Calu3 (cell line): ENCODE data around the gene TMPRSS11F. TPM values are rescaled to one million over a fixed set of nuclear protein-coding genes. Genes with fewer than 3 reads are reported as not detected.

ENCODE experiments used
- BruUV-seq: library from RNA; stranded (reverse); fragments of 400-500 nt; replicated peaks from 2 replicates; lab custom pipeline; 2021; lab: Mats Ljungman, UMichigan
- CTCF ChIA-PET: fragments of 300-600 bp; sonication (Branson Sonifier 250); formaldehyde crosslinking; loops from one replicate; lab custom pipeline; 2022; ENCODE audit warnings: antibody characterized with exemption; lab: Charles Lee
- DNase-seq: peaks from one replicate; pipeline ENCODE4 v3.0.0; 2022
- H3K27ac Mint-ChIP-seq: one replicate; pipeline ENCODE4 v1.8.0; 2022; ENCODE audit warnings: mixed read lengths; ENCODE audit not compliant: unreplicated experiment
- H3K27me3 Mint-ChIP-seq: one replicate; pipeline ENCODE4 v1.8.0; 2022; ENCODE audit warnings: mixed read lengths; ENCODE audit not compliant: unreplicated experiment
- H3K36me3 Mint-ChIP-seq: one replicate; pipeline ENCODE4 v1.8.0; 2022; ENCODE audit warnings: mild to moderate bottlenecking, moderate library complexity, mixed read lengths; ENCODE audit not compliant: insufficient read depth, unreplicated experiment
- H3K4me1 Mint-ChIP-seq: one replicate; pipeline ENCODE4 v1.8.0; 2022; ENCODE audit warnings: mild to moderate bottlenecking, low read depth, mixed read lengths; ENCODE audit not compliant: unreplicated experiment
- H3K4me3 Mint-ChIP-seq: one replicate; pipeline ENCODE4 v1.8.0; 2022; ENCODE audit warnings: mild to moderate bottlenecking, low read depth, moderate library complexity, mixed read lengths; ENCODE audit not compliant: unreplicated experiment
- H3K9me3 Mint-ChIP-seq: one replicate; pipeline ENCODE4 v1.8.0; 2022; ENCODE audit warnings: low read depth, mixed read lengths; ENCODE audit not compliant: unreplicated experiment
- intact Hi-C: fragments of 100-400 bp; cut with micrococcal nuclease; formaldehyde crosslinking; loops from one replicate; pipeline ENCODE4 v1.10.0; 2022; ENCODE audit not compliant: unreplicated experiment
- total RNA-seq: library from RNA; stranded (reverse); gene quantifications from 2 replicates; pipeline ENCODE4 v1.2.3, GENCODE V29; 2022
- TF ChIP-seq, protein P1 (sequence below): fragments of 200-600 bp; IDR thresholded peaks from one replicate; pipeline ENCODE4 v1.8.0; 2022; ENCODE audit warnings: antibody characterized with exemption; ENCODE audit not compliant: unreplicated experiment

TMPRSS11F gene
- total RNA-seq, 1 experiment from 2014 or later = not detected

GRCh38 chr4:68141852-68142251, 12.2 kb upstream of the TMPRSS11F start:
- Mint-ChIP-seq H3K36me3 (no peaks in the 10 kb centered on the region), H3K4me3 (no peak overlapping the region), H3K27me3 (no peaks in the 10 kb centered on the region), H3K27ac (no peak overlapping the region), H3K9me3 (peaks cover 4% of the 10 kb centered on the region), H3K4me1 (no peaks in the 10 kb centered on the region)
- TF ChIP-seq, protein P1, sequence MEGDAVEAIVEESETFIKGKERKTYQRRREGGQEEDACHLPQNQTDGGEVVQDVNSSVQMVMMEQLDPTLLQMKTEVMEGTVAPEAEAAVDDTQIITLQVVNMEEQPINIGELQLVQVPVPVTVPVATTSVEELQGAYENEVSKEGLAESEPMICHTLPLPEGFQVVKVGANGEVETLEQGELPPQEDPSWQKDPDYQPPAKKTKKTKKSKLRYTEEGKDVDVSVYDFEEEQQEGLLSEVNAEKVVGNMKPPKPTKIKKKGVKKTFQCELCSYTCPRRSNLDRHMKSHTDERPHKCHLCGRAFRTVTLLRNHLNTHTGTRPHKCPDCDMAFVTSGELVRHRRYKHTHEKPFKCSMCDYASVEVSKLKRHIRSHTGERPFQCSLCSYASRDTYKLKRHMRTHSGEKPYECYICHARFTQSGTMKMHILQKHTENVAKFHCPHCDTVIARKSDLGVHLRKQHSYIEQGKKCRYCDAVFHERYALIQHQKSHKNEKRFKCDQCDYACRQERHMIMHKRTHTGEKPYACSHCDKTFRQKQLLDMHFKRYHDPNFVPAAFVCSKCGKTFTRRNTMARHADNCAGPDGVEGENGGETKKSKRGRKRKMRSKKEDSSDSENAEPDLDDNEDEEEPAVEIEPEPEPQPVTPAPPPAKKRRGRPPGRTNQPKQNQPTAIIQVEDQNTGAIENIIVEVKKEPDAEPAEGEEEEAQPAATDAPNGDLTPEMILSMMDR = no peak
- no peak for DNase-seq
- BruUV-seq = no TSS peak
- CTCF ChIA-PET = no interaction called here
- intact Hi-C loops = no loop called here

GRCh38 chr4:68132342-68132741, 2.7 kb upstream of the TMPRSS11F start:
- peaks cover 6% of the 10 kb centered on the region for H3K36me3 Mint-ChIP-seq
- TF ChIP-seq, protein P1 = no peak
- H3K4me1 Mint-ChIP-seq = peaks cover 11% of the 10 kb centered on the region
- no peak overlapping the region for H3K27ac Mint-ChIP-seq
- CTCF ChIA-PET = no interaction called here
- H3K4me3 Mint-ChIP-seq = no peak overlapping the region
- BruUV-seq = no TSS peak
- intact Hi-C loops = no loop called here
- no peak for DNase-seq
- peaks cover 2% of the 10 kb centered on the region for H3K9me3 Mint-ChIP-seq
- H3K27me3 Mint-ChIP-seq = no peaks in the 10 kb centered on the region

DNA sequence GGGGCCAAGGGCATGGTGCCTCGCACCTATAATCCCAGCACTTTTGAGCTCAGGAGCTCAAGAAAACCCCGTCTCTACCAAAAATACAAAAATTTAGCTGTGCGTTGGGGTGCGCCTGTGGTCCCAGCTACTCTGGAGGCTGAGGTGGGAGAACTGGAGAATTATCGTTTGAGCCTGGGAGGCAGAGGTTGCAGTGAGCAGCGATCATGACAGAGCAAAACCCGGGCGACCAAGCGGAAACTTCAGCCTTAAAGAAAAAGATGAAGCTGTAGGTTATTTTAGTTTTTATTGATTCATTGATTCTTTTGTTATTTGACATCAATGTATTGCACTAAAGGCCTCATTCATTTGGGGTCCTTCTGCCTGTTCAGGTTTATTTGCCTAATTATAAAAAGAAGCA, 5.4 kb downstream of the TMPRSS11F start:
- intact Hi-C loops = no loop called here
- TF ChIP-seq, protein P1 = no peak
- no peaks in the 10 kb centered on the region for H3K36me3 Mint-ChIP-seq
- H3K27me3 Mint-ChIP-seq = no peaks in the 10 kb centered on the region
- CTCF ChIA-PET = interaction anchor here (0.6 kb wide), 1 partner anchor 136 kb away, joined by 5 read pairs; no protein-coding TSS in a partner anchor
- no peak overlapping the region for H3K27ac Mint-ChIP-seq
- no peak for DNase-seq
- no peak overlapping the region for H3K4me3 Mint-ChIP-seq
- peaks cover under 1% of the 10 kb centered on the region for H3K4me1 Mint-ChIP-seq
- H3K9me3 Mint-ChIP-seq = no peaks in the 10 kb centered on the region
- no TSS peak for BruUV-seq

DNA sequence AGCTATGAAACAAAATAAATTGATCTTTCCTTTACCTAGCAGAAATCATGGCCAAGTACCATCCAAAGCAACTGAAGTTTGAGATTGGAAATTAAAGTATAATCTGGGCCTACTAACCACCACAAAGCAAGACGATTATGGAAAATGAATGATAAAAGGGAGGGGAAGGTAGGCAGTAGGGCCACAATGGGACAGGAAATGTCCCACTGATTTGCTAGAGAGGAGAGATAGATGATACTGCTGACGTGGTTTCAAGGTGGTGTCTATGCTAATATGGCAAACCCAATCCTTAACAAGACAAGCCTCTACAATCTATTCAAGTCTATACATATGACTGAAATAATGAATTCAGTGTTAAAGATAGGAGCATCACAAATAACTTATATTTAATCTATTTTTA, 6.1 kb downstream of the TMPRSS11F start:
- CTCF ChIA-PET = no interaction called here
- intact Hi-C loops = no loop called here
- Mint-ChIP-seq H3K4me3 (no peak overlapping the region), H3K9me3 (no peaks in the 10 kb centered on the region), H3K4me1 (no peaks in the 10 kb centered on the region), H3K27ac (no peak overlapping the region), H3K27me3 (no peaks in the 10 kb centered on the region), H3K36me3 (no peaks in the 10 kb centered on the region)
- no TSS peak for BruUV-seq
- TF ChIP-seq, protein P1 = no peak
- DNase-seq = no peak
